H9 (cell line): Measurements from ENCODE around the gene TWF1. TPM values are rescaled to one million over a fixed set of nuclear protein-coding genes. Genes with fewer than 3 reads are reported as not detected.

ENCODE experiments used
- DNase-seq: peaks from one replicate; pipeline ENCODE4 v3.0.0-alpha.2; 2017
- H2AFZ ChIP-seq: one replicate; pipeline ENCODE4 v1.6.1; 2013; ENCODE audit warnings: mild to moderate bottlenecking, low read length, control low read depth, moderate library complexity
- H2AK5ac ChIP-seq: 2 replicates; pipeline ENCODE4 v1.6.1; 2013; ENCODE audit warnings: low read length, control low read depth, mixed read lengths; ENCODE audit not compliant: insufficient read length
- H2BK120ac ChIP-seq: one replicate; pipeline ENCODE4 v1.6.1; 2013; ENCODE audit warnings: low read depth, mild to moderate bottlenecking, low read length, control low read depth, inconsistent platforms; ENCODE audit not compliant: poor library complexity, severe bottlenecking
- H2BK12ac ChIP-seq: 2 replicates; pipeline ENCODE4 v1.6.1; 2013; ENCODE audit warnings: low read length, control low read depth, mixed read lengths, low read depth; ENCODE audit not compliant: insufficient read length
- H2BK15ac ChIP-seq: 2 replicates; pipeline ENCODE4 v1.6.1; 2013; ENCODE audit warnings: low read depth, low read length, control low read depth
- H2BK20ac ChIP-seq: one replicate; pipeline ENCODE4 v1.6.1; 2013; ENCODE audit warnings: low read depth, mild to moderate bottlenecking, low read length, control low read depth, inconsistent platforms; ENCODE audit not compliant: poor library complexity, severe bottlenecking
- H2BK5ac ChIP-seq: 2 replicates; pipeline ENCODE4 v1.6.1; 2013; ENCODE audit warnings: low read length, control low read depth, mixed read lengths; ENCODE audit not compliant: insufficient read length
- H3K14ac ChIP-seq: 2 replicates; pipeline ENCODE4 v1.6.1; 2013; ENCODE audit warnings: low read length, control low read depth; ENCODE audit not compliant: insufficient read depth
- H3K18ac ChIP-seq: 2 replicates; pipeline ENCODE4 v1.6.1; 2013; ENCODE audit warnings: low read depth, mild to moderate bottlenecking, mixed read lengths, low read length, control low read depth; ENCODE audit not compliant: insufficient read length
- H3K23ac ChIP-seq: 2 replicates; pipeline ENCODE4 v1.6.1; 2013; ENCODE audit warnings: low read length, control low read depth, mixed read lengths, low read depth; ENCODE audit not compliant: insufficient read length
- H3K23me2 ChIP-seq: 2 replicates; pipeline ENCODE4 v1.6.1; 2013; ENCODE audit warnings: low read depth, mild to moderate bottlenecking, mixed read lengths, low read length, control low read depth; ENCODE audit not compliant: insufficient read length, poor library complexity, severe bottlenecking
- H3K27ac ChIP-seq: 2 replicates; pipeline ENCODE4 v1.5.1; 2013; ENCODE audit warnings: low read length, control low read depth, mixed read lengths, low read depth; ENCODE audit not compliant: insufficient read length
- H3K27me3 ChIP-seq: 2 replicates; pipeline ENCODE4 v1.6.1; 2013; ENCODE audit warnings: low read length, control low read depth, inconsistent platforms; ENCODE audit not compliant: insufficient read depth
- H3K4ac ChIP-seq: 2 replicates; pipeline ENCODE4 v1.6.1; 2013; ENCODE audit warnings: low read depth, mild to moderate bottlenecking, control low read depth, inconsistent platforms, low read length, moderate library complexity
- H3K4me1 ChIP-seq: 2 replicates; pipeline ENCODE4 v1.6.1; 2013; ENCODE audit warnings: low read length, control low read depth, inconsistent platforms; ENCODE audit not compliant: insufficient read depth
- H3K4me2 ChIP-seq: 2 replicates; pipeline ENCODE4 v1.6.1; 2013; ENCODE audit warnings: low read length, control low read depth, mixed read lengths; ENCODE audit not compliant: insufficient read length, insufficient read depth
- H3K56ac ChIP-seq: 2 replicates; pipeline ENCODE4 v1.6.1; 2013; ENCODE audit warnings: low read depth, mild to moderate bottlenecking, mixed read lengths, low read length, control low read depth; ENCODE audit not compliant: insufficient read length
- H3K79me1 ChIP-seq: 2 replicates; pipeline ENCODE4 v1.6.1; 2013; ENCODE audit warnings: low read depth, mild to moderate bottlenecking, moderate library complexity, low read length, control low read depth, inconsistent platforms; ENCODE audit not compliant: insufficient read depth, poor library complexity, severe bottlenecking
- H3K79me2 ChIP-seq: 2 replicates; pipeline ENCODE4 v1.6.1; 2013; ENCODE audit warnings: low read length, control low read depth, inconsistent platforms; ENCODE audit not compliant: insufficient read depth
- H3K9ac ChIP-seq: 2 replicates; pipeline ENCODE4 v1.6.1; 2013; ENCODE audit warnings: low read length, control low read depth, mixed read lengths; ENCODE audit not compliant: insufficient read length; ENCODE audit errors: extremely low read depth
- H3K9me3 ChIP-seq: one replicate; pipeline ENCODE4 v1.6.1; 2013; ENCODE audit warnings: low read depth, low read length, inconsistent platforms; ENCODE audit not compliant: control insufficient read depth
- H3T11ph ChIP-seq: one replicate; pipeline ENCODE4 v1.6.1; 2013; ENCODE audit warnings: mild to moderate bottlenecking, low read length, control low read depth, inconsistent platforms
- H4K20me1 ChIP-seq: one replicate; pipeline ENCODE4 v1.6.1; 2013; ENCODE audit not compliant: control insufficient read depth, insufficient read length, insufficient read depth
- H4K5ac ChIP-seq: 2 replicates; pipeline ENCODE4 v1.6.1; 2013; ENCODE audit warnings: low read depth, mild to moderate bottlenecking, mixed read lengths, low read length, control low read depth; ENCODE audit not compliant: insufficient read length
- H4K8ac ChIP-seq: replicated peaks from 2 replicates; pipeline ENCODE4 v1.6.1; 2013; ENCODE audit warnings: low read length, control low read depth, mixed read lengths, low read depth; ENCODE audit not compliant: insufficient read length
- H4K91ac ChIP-seq: 2 replicates; pipeline ENCODE4 v1.6.1; 2013; ENCODE audit warnings: low read depth, mild to moderate bottlenecking, moderate library complexity, mixed read lengths, low read length, control low read depth; ENCODE audit not compliant: insufficient read length
- H3K27ac Mint-ChIP-seq, 3 experiments: 2 replicates in 2 of 3; 3 replicates in 1 of 3; pipeline ENCODE4 v1.8.0; 2020 to 2021; ENCODE audit warnings: mixed read lengths in 3 of 3, mild to moderate bottlenecking in 1 of 3, moderate library complexity in 1 of 3
- H3K27me3 Mint-ChIP-seq: 2 replicates; pipeline ENCODE4 v1.8.0; 2021; ENCODE audit warnings: low read depth, mild to moderate bottlenecking, moderate library complexity, mixed read lengths
- H3K36me3 Mint-ChIP-seq, 3 experiments: 2 replicates in 2 of 3; 3 replicates in 1 of 3; pipeline ENCODE4 v1.8.0; 2020 to 2021; ENCODE audit warnings: low read depth in 3 of 3, mixed read lengths in 3 of 3; ENCODE audit not compliant: insufficient read depth in 1 of 3
- H3K4me1 Mint-ChIP-seq, 2 experiments: 2 replicates each; pipeline ENCODE4 v1.8.0; 2020; ENCODE audit warnings: mixed read lengths in 2 of 2
- H3K4me3 Mint-ChIP-seq, 2 experiments: 2 replicates in 1 of 2; 3 replicates in 1 of 2; pipeline ENCODE4 v1.8.0; 2020 to 2021; ENCODE audit warnings: mild to moderate bottlenecking in 2 of 2, mixed read lengths in 2 of 2, moderate library complexity in 1 of 2
- H3K9me3 Mint-ChIP-seq, 2 experiments: 2 replicates in 1 of 2; 3 replicates in 1 of 2; pipeline ENCODE4 v1.8.0; 2020; ENCODE audit warnings: mild to moderate bottlenecking in 2 of 2, mixed read lengths in 2 of 2, moderate library complexity in 1 of 2
- total RNA-seq: library from RNA; stranded (reverse); gene quantifications from 2 replicates; pipeline ENCODE4 v1.2.1, GENCODE V29; 2021
- TF ChIP-seq, protein P1 (sequence below): fragments of 200-600 bp; sonication (generic); conservative IDR thresholded peaks from 3 replicates; pipeline ENCODE4 v1.8.0; 2021; ENCODE audit warnings: antibody characterized with exemption, mild to moderate bottlenecking

TWF1 gene
- total RNA-seq, 1 experiment from 2014 or later: 22.8 TPM

DNA sequence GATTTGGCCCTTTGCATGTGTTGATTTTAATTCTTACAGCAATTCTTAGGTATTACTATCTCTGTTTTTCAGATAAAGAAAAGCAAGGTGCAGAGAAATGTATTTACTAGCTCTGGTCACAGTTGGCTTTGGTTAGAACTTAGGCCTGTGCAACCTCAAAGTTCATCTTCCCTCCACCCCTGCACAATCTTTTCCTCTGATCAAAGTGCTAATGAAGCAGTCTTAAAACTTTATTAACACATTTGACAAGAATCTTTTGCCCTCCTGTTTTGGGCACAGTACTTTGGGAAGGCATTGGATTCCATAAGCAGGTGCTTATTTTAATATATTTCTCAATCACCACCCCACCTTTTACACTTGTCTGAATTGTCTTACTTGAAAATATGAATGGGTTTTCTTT is 44.6 kb downstream of the TWF1 start:
- H3K23me2 ChIP-seq: peaks cover 3% of the 10 kb centered on the region
- H4K8ac ChIP-seq: no peak overlapping the region
- DNase-seq: no peak
- H2BK12ac ChIP-seq: no peak overlapping the region
- H2AK5ac ChIP-seq: no peak overlapping the region
- no peak overlapping the region for H3K9ac ChIP-seq
- H4K5ac ChIP-seq: no peak overlapping the region
- H2BK120ac ChIP-seq: no peak overlapping the region
- H3K9me3 ChIP-seq: no peaks in the 10 kb centered on the region
- Mint-ChIP-seq H3K9me3 (no peaks in the 10 kb centered on the region), H3K4me3 (no peak overlapping the region), H3K4me1 (peaks cover 38 to 49% of the 10 kb centered on the region in 2 experiments), H3K27me3 (no peaks in the 10 kb centered on the region), H3K27ac (no peak overlapping the region), H3K36me3 (no peaks in the 10 kb centered on the region)
- H2BK20ac ChIP-seq: no peak overlapping the region
- H3K4me1 ChIP-seq: peaks cover 5% of the 10 kb centered on the region
- H3K79me2 ChIP-seq: no peaks in the 10 kb centered on the region
- H3K4ac ChIP-seq: no peak overlapping the region
- H3T11ph ChIP-seq: no peak overlapping the region
- no peak overlapping the region for H3K4me2 ChIP-seq
- H3K27me3 ChIP-seq: no peaks in the 10 kb centered on the region
- no peaks in the 10 kb centered on the region for H3K79me1 ChIP-seq
- H3K23ac ChIP-seq: no peak overlapping the region
- no peak overlapping the region for H3K14ac ChIP-seq
- no peak overlapping the region for H2BK15ac ChIP-seq
- no peaks in the 10 kb centered on the region for H4K20me1 ChIP-seq
- H3K27ac ChIP-seq: no peak overlapping the region
- no peak overlapping the region for H4K91ac ChIP-seq
- TF ChIP-seq, protein P1, sequence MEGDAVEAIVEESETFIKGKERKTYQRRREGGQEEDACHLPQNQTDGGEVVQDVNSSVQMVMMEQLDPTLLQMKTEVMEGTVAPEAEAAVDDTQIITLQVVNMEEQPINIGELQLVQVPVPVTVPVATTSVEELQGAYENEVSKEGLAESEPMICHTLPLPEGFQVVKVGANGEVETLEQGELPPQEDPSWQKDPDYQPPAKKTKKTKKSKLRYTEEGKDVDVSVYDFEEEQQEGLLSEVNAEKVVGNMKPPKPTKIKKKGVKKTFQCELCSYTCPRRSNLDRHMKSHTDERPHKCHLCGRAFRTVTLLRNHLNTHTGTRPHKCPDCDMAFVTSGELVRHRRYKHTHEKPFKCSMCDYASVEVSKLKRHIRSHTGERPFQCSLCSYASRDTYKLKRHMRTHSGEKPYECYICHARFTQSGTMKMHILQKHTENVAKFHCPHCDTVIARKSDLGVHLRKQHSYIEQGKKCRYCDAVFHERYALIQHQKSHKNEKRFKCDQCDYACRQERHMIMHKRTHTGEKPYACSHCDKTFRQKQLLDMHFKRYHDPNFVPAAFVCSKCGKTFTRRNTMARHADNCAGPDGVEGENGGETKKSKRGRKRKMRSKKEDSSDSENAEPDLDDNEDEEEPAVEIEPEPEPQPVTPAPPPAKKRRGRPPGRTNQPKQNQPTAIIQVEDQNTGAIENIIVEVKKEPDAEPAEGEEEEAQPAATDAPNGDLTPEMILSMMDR: no peak
- H2AFZ ChIP-seq: no peak overlapping the region
- no peak overlapping the region for H2BK5ac ChIP-seq
- no peak overlapping the region for H3K56ac ChIP-seq
- H3K18ac ChIP-seq: no peak overlapping the region
